Measurements from ENCODE around the gene PNP. TPM values are rescaled to one million over a fixed set of nuclear protein-coding genes. Genes with fewer than 3 reads are reported as not detected.
A peak's percentile ranks its signal among the peaks of the same experiment; 100 is the strongest.

The PNP gene
- total and polyA plus RNA-seq, 2 donors (not counting 1 experiment from before 2014, with no cell fraction given) = 42.0 to 119 TPM

DNA sequence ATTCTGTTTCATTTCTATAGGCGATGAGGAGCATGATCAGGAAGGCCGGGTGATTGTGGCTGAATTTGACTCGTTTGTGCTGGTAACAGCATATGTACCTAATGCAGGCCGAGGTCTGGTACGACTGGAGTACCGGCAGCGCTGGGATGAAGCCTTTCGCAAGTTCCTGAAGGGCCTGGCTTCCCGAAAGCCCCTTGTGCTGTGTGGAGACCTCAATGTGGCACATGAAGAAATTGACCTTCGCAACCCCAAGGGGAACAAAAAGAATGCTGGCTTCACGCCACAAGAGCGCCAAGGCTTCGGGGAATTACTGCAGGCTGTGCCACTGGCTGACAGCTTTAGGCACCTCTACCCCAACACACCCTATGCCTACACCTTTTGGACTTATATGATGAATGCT lies 12.2 kb upstream of the PNP start:
- Histone ChIP-seq H3K4me3 (ENCODE audit: control extremely low read depth in 1 of 5, extremely low read depth in 1 of 5, insufficient read depth in 1 of 5, low read depth in 2 of 5, low read length in 4 of 5) (no peak overlapping the region), H4K20me1 (ENCODE audit: control insufficient read depth, insufficient read depth, low read length, poor library complexity, severe bottlenecking) (peaks cover 27% of the 10 kb centered on the region), H3K36me3 (replicated peaks in 1 of 2; ENCODE audit: control extremely low read depth in 1 of 2, control insufficient read depth in 1 of 2, extremely low read depth in 1 of 2, insufficient read depth in 2 of 2, low read length in 1 of 2) (peaks cover 16 to 45% of the 10 kb centered on the region in 2 experiments), H3K79me2 (ENCODE audit: control insufficient read depth, insufficient read depth, low read length) (peaks cover 66% of the 10 kb centered on the region), H3K4me2 (replicated peaks; ENCODE audit: low read depth, low read length, poor library complexity, severe bottlenecking) (no peak overlapping the region), H3K27ac (ENCODE audit: low read length in 2 of 2) (peak overlapping the region in 1 of 2 donors; percentile 27), H3K9ac (ENCODE audit: low read length) (no peak overlapping the region), H3K9me3 (ENCODE audit: control extremely low read depth in 1 of 3, control insufficient read depth in 2 of 3, insufficient read depth in 1 of 3, low read length in 2 of 3) (no peaks in the 10 kb centered on the region), H3K4me1 (ENCODE audit: control insufficient read depth in 2 of 2, insufficient read depth in 2 of 2, low read length in 2 of 2) (peaks cover 27 to 67% of the 10 kb centered on the region in 2 donors), H2AFZ (ENCODE audit: insufficient read depth, low read depth, low read length, poor library complexity, severe bottlenecking) (no peak overlapping the region), H3K27me3 (replicated peaks in 1 of 4; ENCODE audit: control extremely low read depth in 1 of 4, control insufficient read depth in 3 of 4, insufficient read depth in 4 of 4, low read length in 3 of 4) (no peaks in the 10 kb centered on the region)
- no peak overlapping the region for H3K4me3 Mint-ChIP-seq
- TF ChIP-seq, protein P1, sequence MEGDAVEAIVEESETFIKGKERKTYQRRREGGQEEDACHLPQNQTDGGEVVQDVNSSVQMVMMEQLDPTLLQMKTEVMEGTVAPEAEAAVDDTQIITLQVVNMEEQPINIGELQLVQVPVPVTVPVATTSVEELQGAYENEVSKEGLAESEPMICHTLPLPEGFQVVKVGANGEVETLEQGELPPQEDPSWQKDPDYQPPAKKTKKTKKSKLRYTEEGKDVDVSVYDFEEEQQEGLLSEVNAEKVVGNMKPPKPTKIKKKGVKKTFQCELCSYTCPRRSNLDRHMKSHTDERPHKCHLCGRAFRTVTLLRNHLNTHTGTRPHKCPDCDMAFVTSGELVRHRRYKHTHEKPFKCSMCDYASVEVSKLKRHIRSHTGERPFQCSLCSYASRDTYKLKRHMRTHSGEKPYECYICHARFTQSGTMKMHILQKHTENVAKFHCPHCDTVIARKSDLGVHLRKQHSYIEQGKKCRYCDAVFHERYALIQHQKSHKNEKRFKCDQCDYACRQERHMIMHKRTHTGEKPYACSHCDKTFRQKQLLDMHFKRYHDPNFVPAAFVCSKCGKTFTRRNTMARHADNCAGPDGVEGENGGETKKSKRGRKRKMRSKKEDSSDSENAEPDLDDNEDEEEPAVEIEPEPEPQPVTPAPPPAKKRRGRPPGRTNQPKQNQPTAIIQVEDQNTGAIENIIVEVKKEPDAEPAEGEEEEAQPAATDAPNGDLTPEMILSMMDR (IDR thresholded peaks at IDR 0.05) = no peak
- TF ChIP-seq EZH2 (IDR thresholded peaks at IDR 0.05; ENCODE audit: borderline replicate concordance, insufficient read depth, low read depth, low read length, poor library complexity, severe bottlenecking) = no peak
- no peak for ATAC-seq (ENCODE audit: low read depth)
- peaks cover 38% of the 10 kb centered on the region for H3K4me1 Mint-ChIP-seq
- H3K27ac Mint-ChIP-seq = no peak overlapping the region
- POLR2A ChIA-PET = interaction anchor here (0.6 kb wide), 1 partner anchor 928 kb away, joined by 3 read pairs; no protein-coding TSS in a partner anchor
- 97% methylated on average over 10 of the region's 13 CpGs for WGBS (ENCODE audit: insufficient coverage)
- intact Hi-C loops (cut with micrococcal nuclease) = no loop called here
- no peaks in the 10 kb centered on the region for H3K27me3 Mint-ChIP-seq
- no peaks in the 10 kb centered on the region for H3K9me3 Mint-ChIP-seq (ENCODE audit: insufficient read depth)
- CTCF ChIA-PET = no interaction called here
- no peak for DNase-seq

- Histone ChIP-seq H3K79me2 (ENCODE audit: control insufficient read depth, insufficient read depth, low read length) (peaks cover 57% of the 10 kb centered on the region), H3K27ac (ENCODE audit: low read length in 2 of 2) (peak overlapping the region in 1 of 2 donors; percentile 98), H4K20me1 (ENCODE audit: control insufficient read depth, insufficient read depth, low read length, poor library complexity, severe bottlenecking) (peaks cover 27% of the 10 kb centered on the region), H3K9me3 (ENCODE audit: control extremely low read depth in 1 of 3, control insufficient read depth in 2 of 3, insufficient read depth in 1 of 3, low read length in 2 of 3) (no peaks in the 10 kb centered on the region), H3K4me2 (replicated peaks; ENCODE audit: low read depth, low read length, poor library complexity, severe bottlenecking) (no peak overlapping the region), H3K36me3 (replicated peaks in 1 of 2; ENCODE audit: control extremely low read depth in 1 of 2, control insufficient read depth in 1 of 2, extremely low read depth in 1 of 2, insufficient read depth in 2 of 2, low read length in 1 of 2) (peaks cover 16 to 39% of the 10 kb centered on the region in 2 experiments), H2AFZ (ENCODE audit: insufficient read depth, low read depth, low read length, poor library complexity, severe bottlenecking) (no peak overlapping the region), H3K9ac (ENCODE audit: low read length) (no peak overlapping the region), H3K4me3 (ENCODE audit: control extremely low read depth in 1 of 5, extremely low read depth in 1 of 5, insufficient read depth in 1 of 5, low read depth in 2 of 5, low read length in 4 of 5) (no peak overlapping the region), H3K27me3 (replicated peaks in 1 of 4; ENCODE audit: control extremely low read depth in 1 of 4, control insufficient read depth in 3 of 4, insufficient read depth in 4 of 4, low read length in 3 of 4) (no peaks in the 10 kb centered on the region), H3K4me1 (ENCODE audit: control insufficient read depth in 2 of 2, insufficient read depth in 2 of 2, low read length in 2 of 2) (peaks cover 32 to 67% of the 10 kb centered on the region in 2 donors)
- CTCF ChIA-PET = interaction anchor here (0.6 to 1.0 kb wide), 2 partner anchors 41 to 43 kb away, joined by 3 read pairs; no protein-coding TSS in a partner anchor
- Mint-ChIP-seq H3K27me3 (no peaks in the 10 kb centered on the region), H3K4me3 (no peak overlapping the region), H3K4me1 (peaks cover 33% of the 10 kb centered on the region), H3K27ac (peak overlapping the region; percentile 98), H3K9me3 (ENCODE audit: insufficient read depth) (no peaks in the 10 kb centered on the region)
- TF ChIP-seq, protein P1 (IDR thresholded peaks at IDR 0.05) = no peak
- no peak for TF ChIP-seq EZH2 (IDR thresholded peaks at IDR 0.05; ENCODE audit: borderline replicate concordance, insufficient read depth, low read depth, low read length, poor library complexity, severe bottlenecking)
- 58% methylated on average over 4 of the region's 8 CpGs for WGBS (ENCODE audit: insufficient coverage)
- POLR2A ChIA-PET = no interaction called here
- ATAC-seq (ENCODE audit: low read depth) = no peak
- no peak for DNase-seq
- intact Hi-C loops (cut with micrococcal nuclease) = no loop called here
Observed at GRCh38 chr14:20458031-20458789, 11.0 kb upstream of the PNP start.

Data from B cell (primary cell).